T-cell (primary cell): Measurements from ENCODE around the gene ZBTB17. TPM values are rescaled to one million over a fixed set of nuclear protein-coding genes. Genes with fewer than 3 reads are reported as not detected.
"Not testable (repeated sequence)": the region's sequence is repeated elsewhere in the genome, so short reads cannot be mapped to it uniquely, and the experiment has no call there.

ENCODE experiments used
- ATAC-seq, 4 experiments: fragments of 200-7000 bp in 3 of 4; fragments of 150-1000 bp in 1 of 4; cut with Tn5 transposase; replicated peaks in 1 of 4; 1 replicate in 3 of 4; 2 replicates in 1 of 4; pipeline ENCODE4 v1.10.0; 2021; ENCODE audit warnings: moderate library complexity in 3 of 4, mild to moderate bottlenecking in 2 of 4, moderate number of reproducible peaks in 1 of 4
- CTCF ChIA-PET, 2 donors: fragments of 300-600 bp; sonication (Branson Sonifier 250); formaldehyde crosslinking; loops; one replicate each; lab custom pipeline; 2022; ENCODE audit warnings: antibody characterized with exemption in 2 of 2; lab: Charles Lee
- POLR2A ChIA-PET, 2 donors: fragments of 300-600 bp; sonication (Branson Sonifier 250); formaldehyde crosslinking; loops; one replicate each; lab custom pipeline; 2022; ENCODE audit warnings: antibody characterized with exemption in 2 of 2; lab: Charles Lee
- DNase-seq, 35 experiments: peaks; one replicate each; pipeline versions ENCODE4 v3.0.0 to v3.0.0-alpha.2; 2013 to 2023
- H3K27ac ChIP-seq: one replicate; pipeline ENCODE4 v1.5.1; 2013; ENCODE audit warnings: low read length
- H3K27me3 ChIP-seq, 2 experiments: replicated peaks in 1 of 2; 1 replicate in 1 of 2; 2 replicates in 1 of 2; pipeline versions ENCODE4 v1.6.1 to v1.7.0; 2013; ENCODE audit warnings: low read length in 1 of 2, mixed read lengths in 1 of 2; ENCODE audit not compliant: control insufficient read depth in 2 of 2, insufficient read depth in 2 of 2; ENCODE audit errors: extremely low read depth in 1 of 2
- H3K36me3 ChIP-seq, 2 donors: 1 replicate in 1 of 2; 2 replicates in 1 of 2; pipeline versions ENCODE4 v1.6.1 to v1.7.0; 2013; ENCODE audit warnings: low read length in 1 of 2; ENCODE audit not compliant: control insufficient read depth in 2 of 2, insufficient read depth in 1 of 2; ENCODE audit errors: extremely low read depth in 1 of 2
- H3K4me1 ChIP-seq, 2 experiments: 1 replicate in 1 of 2; 2 replicates in 1 of 2; pipeline versions ENCODE4 v1.6.1 to v1.7.0; 2013; ENCODE audit warnings: low read length in 2 of 2, mixed read lengths in 1 of 2; ENCODE audit not compliant: insufficient read depth in 2 of 2, control insufficient read depth in 1 of 2; ENCODE audit errors: extremely low read depth in 1 of 2
- H3K4me3 ChIP-seq, 2 donors: 1 replicate in 1 of 2; 2 replicates in 1 of 2; pipeline versions ENCODE4 v1.5.1 to v1.7.0; 2013; ENCODE audit warnings: mild to moderate bottlenecking in 2 of 2, low read length in 1 of 2, moderate library complexity in 1 of 2; ENCODE audit not compliant: control insufficient read depth in 1 of 2; ENCODE audit errors: extremely low read depth in 1 of 2
- H3K9me3 ChIP-seq: 2 replicates; pipeline ENCODE4 v1.7.0; 2013
- H3K27ac Mint-ChIP-seq, 2 donors: one replicate each; pipeline ENCODE4 v1.8.0; 2020 to 2021; ENCODE audit warnings: mild to moderate bottlenecking in 2 of 2, mixed read lengths in 2 of 2
- H3K27me3 Mint-ChIP-seq, 2 donors: one replicate each; pipeline ENCODE4 v1.8.0; 2021 to 2022; ENCODE audit warnings: mixed read lengths in 2 of 2
- H3K36me3 Mint-ChIP-seq: one replicate; pipeline ENCODE4 v1.8.0; 2021; ENCODE audit warnings: mixed read lengths
- H3K4me1 Mint-ChIP-seq, 3 donors: one replicate each; pipeline ENCODE4 v1.8.0; 2020 to 2022; ENCODE audit warnings: mixed read lengths in 3 of 3, mild to moderate bottlenecking in 1 of 3
- H3K4me3 Mint-ChIP-seq, 3 donors: one replicate each; pipeline ENCODE4 v1.8.0; 2020 to 2022; ENCODE audit warnings: mild to moderate bottlenecking in 3 of 3, mixed read lengths in 3 of 3, moderate library complexity in 3 of 3
- H3K9me3 Mint-ChIP-seq, 3 donors: one replicate each; pipeline ENCODE4 v1.8.0; 2020 to 2022; ENCODE audit warnings: mixed read lengths in 3 of 3
- WGBS: methylation state at CpG from one replicate; pipeline ENCODE4 v1.1.5; 2013; ENCODE audit warnings: missing lambda C conversion rate; ENCODE audit not compliant: insufficient coverage; 5-methylcytosine and 5-hydroxymethylcytosine counted together
- total RNA-seq, 35 experiments: library from RNA in 6 of 35; stranded (reverse) in 6 of 35; fragments of 120-200 nt in 1 of 35; gene quantifications; one replicate each; pipeline versions ENCODE4 v1.2.1 to v1.2.4 and lab custom pipeline; 2013 to 2026

ZBTB17 gene
- total RNA-seq, 5 donors from 2014 or later (not counting 1 experiment from before 2014, with no cell fraction given), result 66.6 to 82.6 (median 78.3) TPM

DNA sequence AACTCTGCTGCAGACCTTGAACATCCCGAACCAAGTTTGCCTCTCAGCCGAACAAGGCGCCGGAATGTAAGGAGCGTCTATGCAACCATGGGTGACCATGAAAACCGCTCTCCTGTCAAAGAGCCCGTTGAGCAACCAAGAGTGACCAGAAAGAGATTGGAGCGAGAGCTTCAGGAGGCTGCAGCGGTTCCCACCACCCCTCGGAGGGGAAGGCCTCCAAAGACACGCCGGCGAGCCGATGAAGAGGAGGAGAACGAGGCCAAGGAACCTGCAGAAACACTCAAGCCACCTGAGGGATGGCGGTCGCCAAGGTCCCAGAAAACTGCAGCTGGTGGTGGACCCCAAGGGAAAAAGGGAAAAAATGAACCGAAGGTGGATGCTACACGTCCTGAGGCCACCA, 44.0 kb downstream of the ZBTB17 start:
- Mint-ChIP-seq H3K36me3 (peaks cover 74% of the 10 kb centered on the region), H3K9me3 (no peaks in the 10 kb centered on the region), H3K4me3 (no peak overlapping the region), H3K27ac (no peak overlapping the region), H3K4me1 (no peaks in the 10 kb centered on the region), H3K27me3 (no peaks in the 10 kb centered on the region)
- H3K36me3 ChIP-seq, result peaks cover 20 to 89% of the 10 kb centered on the region in 2 donors
- POLR2A ChIA-PET, result no interaction called here
- H3K27me3 ChIP-seq, result no peaks in the 10 kb centered on the region
- no peak for ATAC-seq
- no peak overlapping the region for H3K27ac ChIP-seq
- WGBS, result 98% methylated on average over 19 of the region's 19 CpGs
- H3K9me3 ChIP-seq, result no peaks in the 10 kb centered on the region
- no peaks in the 10 kb centered on the region for H3K4me1 ChIP-seq
- CTCF ChIA-PET, result no interaction called here
- no peak overlapping the region for H3K4me3 ChIP-seq
- no peak for DNase-seq

DNA sequence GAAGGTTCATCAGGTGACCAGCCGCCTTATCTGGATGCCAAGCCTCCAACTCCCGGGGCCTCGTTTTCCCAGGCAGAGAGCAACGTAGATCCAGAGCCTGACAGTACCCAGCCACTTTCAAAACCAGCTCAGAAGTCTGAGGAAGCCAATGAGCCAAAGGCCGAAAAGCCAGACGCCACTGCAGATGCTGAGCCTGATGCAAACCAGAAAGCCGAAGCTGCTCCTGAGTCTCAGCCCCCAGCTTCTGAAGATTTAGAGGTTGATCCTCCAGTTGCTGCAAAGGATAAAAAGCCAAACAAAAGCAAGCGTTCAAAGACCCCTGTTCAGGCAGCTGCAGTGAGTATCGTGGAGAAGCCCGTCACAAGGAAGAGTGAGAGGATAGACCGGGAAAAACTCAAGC, 44.5 kb downstream of the ZBTB17 start:
- no peaks in the 10 kb centered on the region for H3K27me3 Mint-ChIP-seq
- DNase-seq (no peak), ATAC-seq (no peak)
- no peaks in the 10 kb centered on the region for H3K4me1 Mint-ChIP-seq
- no peaks in the 10 kb centered on the region for H3K9me3 Mint-ChIP-seq
- ChIA-PET CTCF (interaction anchor here in 1 of 2 donors (1.2 kb wide), 1 partner anchor 116 kb away, joined by 3 read pairs; no protein-coding TSS in a partner anchor), POLR2A (no interaction called here)
- 95% methylated on average over 11 of the region's 11 CpGs for WGBS
- H3K36me3 Mint-ChIP-seq, result peaks cover 72% of the 10 kb centered on the region
- no peak overlapping the region for H3K27ac ChIP-seq
- no peak overlapping the region for H3K4me3 ChIP-seq
- no peaks in the 10 kb centered on the region for H3K9me3 ChIP-seq
- H3K27ac Mint-ChIP-seq, result no peak overlapping the region
- H3K27me3 ChIP-seq, result no peaks in the 10 kb centered on the region
- H3K4me1 ChIP-seq, result no peaks in the 10 kb centered on the region
- no peak overlapping the region for H3K4me3 Mint-ChIP-seq
- H3K36me3 ChIP-seq, result peaks cover 19 to 89% of the 10 kb centered on the region in 2 donors

GRCh38 chr1:15928971-15929965, 46.6 kb downstream of the ZBTB17 start:
- H3K9me3 Mint-ChIP-seq, result no peaks in the 10 kb centered on the region
- H3K27me3 Mint-ChIP-seq, result no peaks in the 10 kb centered on the region
- no peaks in the 10 kb centered on the region for H3K4me1 Mint-ChIP-seq
- DNase-seq, result no peak
- Histone ChIP-seq H3K27ac (no peak overlapping the region), H3K27me3 (no peaks in the 10 kb centered on the region), H3K36me3 (peaks cover 8 to 86% of the 10 kb centered on the region in 2 donors), H3K4me3 (no peak overlapping the region), H3K9me3 (no peaks in the 10 kb centered on the region), H3K4me1 (no peaks in the 10 kb centered on the region)
- no peak overlapping the region for H3K27ac Mint-ChIP-seq
- ChIA-PET CTCF (no interaction called here), POLR2A (no interaction called here)
- ATAC-seq, result no peak
- H3K36me3 Mint-ChIP-seq, result peaks cover 64% of the 10 kb centered on the region
- no peak overlapping the region for H3K4me3 Mint-ChIP-seq
- WGBS, result 97% methylated on average over 10 of the region's 17 CpGs

- H3K4me3 Mint-ChIP-seq, H3K27me3 ChIP-seq, H3K9me3 ChIP-seq, H3K9me3 Mint-ChIP-seq, H3K4me1 ChIP-seq, ATAC-seq, POLR2A ChIA-PET, H3K4me3 ChIP-seq, H3K27me3 Mint-ChIP-seq, H3K4me1 Mint-ChIP-seq, H3K27ac Mint-ChIP-seq, H3K27ac ChIP-seq, DNase-seq: not testable (repeated sequence)
- peaks cover 56% of the 10 kb centered on the region for H3K36me3 Mint-ChIP-seq
- no CpG with 5 or more reads among the region's 8 CpGs for WGBS
- peaks cover 0 to 79% of the 10 kb centered on the region in 2 donors for H3K36me3 ChIP-seq
- CTCF ChIA-PET, result interaction anchor here (0.7 to 1.2 kb wide), 2 partner anchors 104 to 111 kb away, joined by 3 to 6 read pairs; no protein-coding TSS in a partner anchor
These were observed 49.5 kb downstream of the ZBTB17 start for GRCh38 chr1:15926448-15926847.

DNA sequence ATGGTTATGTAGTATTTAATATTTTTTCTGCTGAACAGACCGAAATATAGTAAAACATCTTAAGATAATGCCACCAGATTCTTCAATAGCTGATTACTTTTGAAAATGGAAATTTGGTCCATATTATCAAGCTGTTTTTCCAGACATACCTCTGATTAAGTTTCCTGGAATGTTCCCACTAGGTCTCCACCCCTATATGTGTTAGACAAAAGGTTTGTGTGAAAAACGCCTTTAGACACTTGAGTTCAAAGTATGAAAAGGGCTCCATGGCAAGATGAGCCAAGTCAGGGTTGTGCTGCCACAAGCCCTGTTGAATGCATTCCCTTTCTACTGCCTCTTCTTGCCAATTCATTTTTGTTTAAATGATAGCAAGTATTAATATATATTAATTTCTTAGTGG, 52.7 kb downstream of the ZBTB17 start:
- H3K9me3 Mint-ChIP-seq, result no peaks in the 10 kb centered on the region
- Histone ChIP-seq H3K27me3 (no peaks in the 10 kb centered on the region), H3K9me3 (no peaks in the 10 kb centered on the region), H3K36me3 (peaks cover 0 to 61% of the 10 kb centered on the region in 2 donors), H3K4me1 (no peaks in the 10 kb centered on the region), H3K4me3 (no peak overlapping the region), H3K27ac (no peak overlapping the region)
- H3K36me3 Mint-ChIP-seq, result peaks cover 42% of the 10 kb centered on the region
- no peaks in the 10 kb centered on the region for H3K27me3 Mint-ChIP-seq
- DNase-seq (no peak), ATAC-seq (no peak)
- POLR2A ChIA-PET, result interaction anchor here in 1 of 2 donors (0.6 kb wide), 2 partner anchors 89 to 91 kb away, joined by 3 to 7 read pairs; no protein-coding TSS in a partner anchor
- no peak overlapping the region for H3K27ac Mint-ChIP-seq
- H3K4me3 Mint-ChIP-seq, result no peak overlapping the region
- CTCF ChIA-PET, result no interaction called here
- no CpG with 5 or more reads among the region's 2 CpGs for WGBS
- H3K4me1 Mint-ChIP-seq, result peaks cover 13% of the 10 kb centered on the region in 3 donors

- H3K27ac ChIP-seq, result no peak overlapping the region
- Mint-ChIP-seq H3K4me1 (peaks cover 36 to 42% (median 40%) of the 10 kb centered on the region in 3 donors), H3K27ac (peak overlapping the region; percentile 50 to 71), H3K9me3 (no peaks in the 10 kb centered on the region), H3K27me3 (no peaks in the 10 kb centered on the region), H3K4me3 (peak overlapping the region in 1 of 3 donors; percentile 6), H3K36me3 (peaks cover 51% of the 10 kb centered on the region)
- ATAC-seq, result peak; percentile 59 to 98 (median 89)
- H3K27me3 ChIP-seq, result no peaks in the 10 kb centered on the region
- H3K36me3 ChIP-seq, result peaks cover 0 to 51% of the 10 kb centered on the region in 2 donors
- CTCF ChIA-PET, result no interaction called here
- H3K9me3 ChIP-seq, result no peaks in the 10 kb centered on the region
- POLR2A ChIA-PET, result no interaction called here
- peak in 17 of 35 experiments; percentile 7 to 62 (median 18) for DNase-seq
- H3K4me1 ChIP-seq, result peaks cover 0 to 12% of the 10 kb centered on the region in 2 experiments
- H3K4me3 ChIP-seq, result no peak overlapping the region
- 0% methylated on average over 3 of the region's 11 CpGs for WGBS
These were observed 56.8 kb downstream of the ZBTB17 start for GRCh38 chr1:15918962-15919715.
